ENCODE data around the gene STRN4.

DNA sequence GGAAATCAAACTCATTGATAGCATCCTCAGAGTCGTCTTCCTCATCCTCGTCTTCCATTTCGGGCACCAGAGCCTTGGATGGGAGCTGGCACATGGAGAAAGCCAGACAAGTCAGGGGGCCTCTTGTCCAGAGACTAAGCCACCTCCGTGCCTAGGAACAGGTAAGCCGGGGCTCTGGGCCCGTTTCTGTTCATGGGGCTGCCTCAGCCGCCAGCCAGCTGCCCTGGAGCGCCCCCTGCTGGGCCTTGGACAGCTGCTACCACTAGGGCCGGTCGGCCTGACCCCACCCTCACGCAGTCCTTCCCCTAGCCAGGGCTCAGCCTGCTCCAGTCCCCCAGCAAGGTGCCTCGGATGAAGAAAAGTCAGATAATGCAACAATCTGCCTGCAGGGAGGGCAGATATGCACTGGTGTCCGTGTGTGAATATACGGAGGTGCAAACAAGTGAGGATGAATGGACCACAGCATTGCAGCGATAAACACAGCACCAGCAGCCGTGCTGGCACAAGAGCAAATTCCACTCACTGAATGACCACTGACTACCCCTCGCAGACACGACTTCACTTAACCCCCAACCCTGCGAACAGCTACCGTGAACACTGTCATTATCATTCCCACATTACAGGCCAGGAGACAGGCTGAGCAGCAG, 17.4 kb downstream of the STRN4 start:
- TF ChIP-seq POLR2A (IDR thresholded peaks at IDR 0.05), result no peak
- TF ChIP-seq, protein P1, sequence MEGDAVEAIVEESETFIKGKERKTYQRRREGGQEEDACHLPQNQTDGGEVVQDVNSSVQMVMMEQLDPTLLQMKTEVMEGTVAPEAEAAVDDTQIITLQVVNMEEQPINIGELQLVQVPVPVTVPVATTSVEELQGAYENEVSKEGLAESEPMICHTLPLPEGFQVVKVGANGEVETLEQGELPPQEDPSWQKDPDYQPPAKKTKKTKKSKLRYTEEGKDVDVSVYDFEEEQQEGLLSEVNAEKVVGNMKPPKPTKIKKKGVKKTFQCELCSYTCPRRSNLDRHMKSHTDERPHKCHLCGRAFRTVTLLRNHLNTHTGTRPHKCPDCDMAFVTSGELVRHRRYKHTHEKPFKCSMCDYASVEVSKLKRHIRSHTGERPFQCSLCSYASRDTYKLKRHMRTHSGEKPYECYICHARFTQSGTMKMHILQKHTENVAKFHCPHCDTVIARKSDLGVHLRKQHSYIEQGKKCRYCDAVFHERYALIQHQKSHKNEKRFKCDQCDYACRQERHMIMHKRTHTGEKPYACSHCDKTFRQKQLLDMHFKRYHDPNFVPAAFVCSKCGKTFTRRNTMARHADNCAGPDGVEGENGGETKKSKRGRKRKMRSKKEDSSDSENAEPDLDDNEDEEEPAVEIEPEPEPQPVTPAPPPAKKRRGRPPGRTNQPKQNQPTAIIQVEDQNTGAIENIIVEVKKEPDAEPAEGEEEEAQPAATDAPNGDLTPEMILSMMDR (IDR thresholded peaks at IDR 0.05), result peak; percentile 62 to 87 (median 72)
